Cortex of kidney (tissue), 1 donor: Measurements from ENCODE around the gene HSD17B3.
"Not testable (repeated sequence)": the region's sequence is repeated elsewhere in the genome, so short reads cannot be mapped to it uniquely, and the experiment has no call there.

Experiments used
- DNase-seq: peaks from one replicate; lab custom pipeline; 2025; lab: John Stamatoyannopoulos, UW

The HSD17B3 gene

GRCh38 chr9:96193236-96193755, 108.7 kb downstream of the HSD17B3 start:
- DNase-seq = no peak

- DNase-seq = no peak
These were observed 109.3 kb downstream of the HSD17B3 start for GRCh38 chr9:96192710-96193109.

GRCh38 chr9:96189995-96190394, 112.0 kb downstream of the HSD17B3 start:
- DNase-seq = no peak

- not testable (repeated sequence) for DNase-seq
These were observed 112.4 kb downstream of the HSD17B3 start for GRCh38 chr9:96189581-96189980.

- DNase-seq = no peak
These were observed 113.4 kb downstream of the HSD17B3 start for GRCh38 chr9:96188571-96188970.

- no peak for DNase-seq
These were observed 114.8 kb downstream of the HSD17B3 start for GRCh38 chr9:96187151-96187555.

GRCh38 chr9:96186591-96187011, 115.4 kb downstream of the HSD17B3 start:
- DNase-seq = no peak

- DNase-seq = no peak
These were observed 116.3 kb downstream of the HSD17B3 start for GRCh38 chr9:96185518-96186156.
